ENCODE data around the gene PACRG. TPM values are rescaled to one million over a fixed set of nuclear protein-coding genes. Genes with fewer than 3 reads are reported as not detected.

PACRG gene
- total and polyA plus RNA-seq, 9 donors, result 2.5 to 33.1 (median 3.8) TPM

GRCh38 chr6:163333038-163333437 is 605.3 kb downstream of the PACRG start:
- H3K27me3 ChIP-seq, result no peaks in the 10 kb centered on the region
- 49 to 61% (median 59%) methylated on average over 4 of the region's 4 CpGs for WGBS, 3 donors
- H3K4me1 ChIP-seq (ENCODE audit: insufficient read depth), result no peaks in the 10 kb centered on the region
- no peak for DNase-seq
- TF ChIP-seq EP300 (IDR thresholded peaks at IDR 0.05) (no peak), CTCF (IDR thresholded peaks at IDR 0.05) (no peak), POLR2A (IDR thresholded peaks at IDR 0.05) (no peak)
- intact Hi-C loops (cut with DNase I), result loop anchor here in 1 of 4 donors (5.0 kb wide), 1 partner anchor 779 kb away; no protein-coding TSS in a partner anchor
- no peak overlapping the region for H3K4me3 ChIP-seq
- no peak overlapping the region for H3K27ac ChIP-seq
- no peaks in the 10 kb centered on the region for H3K36me3 ChIP-seq
- no peaks in the 10 kb centered on the region for H3K9me3 ChIP-seq

GRCh38 chr6:163333701-163334663 is 606.2 kb downstream of the PACRG start:
- intact Hi-C loops (cut with DNase I), result loop anchor here in 1 of 4 donors (5.0 kb wide), 1 partner anchor 778 kb away; no protein-coding TSS in a partner anchor
- no peak overlapping the region for H3K27ac ChIP-seq
- WGBS, 3 donors, result 70 to 74% (median 74%) methylated on average over 26 of the region's 26 CpGs

GRCh38 chr6:163335056-163335455 is 607.3 kb downstream of the PACRG start:
- intact Hi-C loops (cut with DNase I), result no loop called here
- Histone ChIP-seq H3K27me3 (no peaks in the 10 kb centered on the region), H3K9me3 (no peaks in the 10 kb centered on the region), H3K4me3 (no peak overlapping the region), H3K27ac (no peak overlapping the region), H3K4me1 (ENCODE audit: insufficient read depth) (no peaks in the 10 kb centered on the region), H3K36me3 (no peaks in the 10 kb centered on the region)
- WGBS, 3 donors, result 92 to 94% (median 92%) methylated on average over 7 of the region's 7 CpGs
- TF ChIP-seq POLR2A (IDR thresholded peaks at IDR 0.05) (no peak), EP300 (IDR thresholded peaks at IDR 0.05) (no peak), CTCF (IDR thresholded peaks at IDR 0.05) (no peak)
- no peak for DNase-seq

More at GRCh38 chr6:163333701-163334663, 606.2 kb downstream of the PACRG start:
- H3K4me3 ChIP-seq, result no peak overlapping the region
- no peaks in the 10 kb centered on the region for H3K9me3 ChIP-seq
- no peak for DNase-seq
- H3K27me3 ChIP-seq, result no peaks in the 10 kb centered on the region
- no peaks in the 10 kb centered on the region for H3K4me1 ChIP-seq (ENCODE audit: insufficient read depth)
- no peak for TF ChIP-seq EP300 (IDR thresholded peaks at IDR 0.05)
- no peak for TF ChIP-seq POLR2A (IDR thresholded peaks at IDR 0.05)
- TF ChIP-seq CTCF (IDR thresholded peaks at IDR 0.05), result no peak
- H3K36me3 ChIP-seq, result no peaks in the 10 kb centered on the region

- intact Hi-C loops (cut with DNase I), result no loop called here
- H3K4me3 ChIP-seq, result no peak overlapping the region
- no peaks in the 10 kb centered on the region for H3K9me3 ChIP-seq
- TF ChIP-seq EP300 (IDR thresholded peaks at IDR 0.05) (no peak), CTCF (IDR thresholded peaks at IDR 0.05) (no peak), POLR2A (IDR thresholded peaks at IDR 0.05) (no peak)
- peak; percentile 14 to 47 (median 28) for DNase-seq
- H3K4me1 ChIP-seq (ENCODE audit: insufficient read depth), result no peaks in the 10 kb centered on the region
- H3K36me3 ChIP-seq, result no peaks in the 10 kb centered on the region
- no peak overlapping the region for H3K27ac ChIP-seq
- no peaks in the 10 kb centered on the region for H3K27me3 ChIP-seq
- 53 to 63% (median 57%) methylated on average over 29 of the region's 29 CpGs for WGBS, 3 donors
Observed at GRCh38 chr6:163335671-163336545, 608.1 kb downstream of the PACRG start.

Data from ovary (tissue), 9 donors.